AG04450 (cell line): ENCODE results near the gene CLCN4. TPM values are rescaled to one million over a fixed set of nuclear protein-coding genes. Genes with fewer than 3 reads are reported as not detected.

Experiments
- CTCF ChIA-PET: fragments of 300-600, 350-600 bp; formaldehyde crosslinking; extraction: SDS; loops from one replicate; lab custom pipeline; 2022; ENCODE audit warnings: antibody characterized with exemption, inconsistent platforms; lab: Charles Lee
- POLR2A ChIA-PET: fragments of 350-600 bp; formaldehyde crosslinking; extraction: SDS; loops from one replicate; lab custom pipeline; 2021; ENCODE audit warnings: antibody characterized with exemption, inconsistent platforms; lab: Yijun Ruan, JAX
- DNase-seq: peaks from one replicate; pipeline ENCODE4 v3.0.0-alpha.2; 2011; ENCODE audit warnings: low read depth, low spot score
- H3K27ac ChIP-seq: one replicate; pipeline ENCODE4 v1.5.1; 2012; ENCODE audit warnings: low read depth, low read length, control low read depth
- H3K27me3 ChIP-seq: one replicate; pipeline ENCODE4 v1.6.0; 2012; ENCODE audit warnings: low read length; ENCODE audit not compliant: control insufficient read depth, insufficient read depth
- H3K4me3 ChIP-seq: 2 replicates; pipeline ENCODE4 v1.5.1; 2011; ENCODE audit warnings: mild to moderate bottlenecking, low read depth, low read length, control low read depth
- H3K9me3 ChIP-seq: 2 replicates; pipeline ENCODE4 v1.5.1; 2012; ENCODE audit warnings: low read length; ENCODE audit not compliant: control insufficient read depth, insufficient read depth
- polyA plus RNA-seq: library from polyadenylated mRNA; depleted of rRNA; stranded (reverse); fragments of >200 nt; gene quantifications from 2 replicates; pipeline ENCODE4 v1.2.3, GENCODE V29; 2011; rRNA removed
- TF ChIP-seq, protein P1 (sequence below): IDR thresholded peaks from 2 replicates; pipeline ENCODE4 v1.5.1; 2011; ENCODE audit warnings: low read depth, low read length, control low read depth, inconsistent platforms

Gene CLCN4
- polyA plus RNA-seq, 1 experiment: 1.5 TPM

DNA sequence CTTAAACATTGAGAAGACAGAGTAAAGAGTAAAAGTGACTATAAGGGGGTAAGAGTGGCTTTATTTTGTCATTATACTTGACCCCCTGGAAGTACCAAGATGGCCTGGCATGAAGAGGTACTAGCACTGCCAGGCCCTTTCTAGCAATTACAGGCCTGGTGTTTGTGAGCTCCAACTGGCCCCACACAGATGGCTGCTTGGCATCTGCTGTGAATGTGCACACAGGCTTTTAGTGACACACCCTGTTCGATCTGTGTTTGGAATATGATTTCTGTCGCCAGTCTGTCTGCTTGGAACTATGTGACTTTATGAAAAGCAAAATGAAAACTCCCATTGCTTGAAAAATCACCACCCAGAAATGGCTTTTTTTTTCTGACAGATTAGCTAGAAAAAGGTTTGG lies 123.3 kb downstream of the CLCN4 start:
- ChIA-PET POLR2A (no interaction called here), CTCF (no interaction called here)
- H3K4me3 ChIP-seq: no peak overlapping the region
- no peak for DNase-seq
- TF ChIP-seq, protein P1, sequence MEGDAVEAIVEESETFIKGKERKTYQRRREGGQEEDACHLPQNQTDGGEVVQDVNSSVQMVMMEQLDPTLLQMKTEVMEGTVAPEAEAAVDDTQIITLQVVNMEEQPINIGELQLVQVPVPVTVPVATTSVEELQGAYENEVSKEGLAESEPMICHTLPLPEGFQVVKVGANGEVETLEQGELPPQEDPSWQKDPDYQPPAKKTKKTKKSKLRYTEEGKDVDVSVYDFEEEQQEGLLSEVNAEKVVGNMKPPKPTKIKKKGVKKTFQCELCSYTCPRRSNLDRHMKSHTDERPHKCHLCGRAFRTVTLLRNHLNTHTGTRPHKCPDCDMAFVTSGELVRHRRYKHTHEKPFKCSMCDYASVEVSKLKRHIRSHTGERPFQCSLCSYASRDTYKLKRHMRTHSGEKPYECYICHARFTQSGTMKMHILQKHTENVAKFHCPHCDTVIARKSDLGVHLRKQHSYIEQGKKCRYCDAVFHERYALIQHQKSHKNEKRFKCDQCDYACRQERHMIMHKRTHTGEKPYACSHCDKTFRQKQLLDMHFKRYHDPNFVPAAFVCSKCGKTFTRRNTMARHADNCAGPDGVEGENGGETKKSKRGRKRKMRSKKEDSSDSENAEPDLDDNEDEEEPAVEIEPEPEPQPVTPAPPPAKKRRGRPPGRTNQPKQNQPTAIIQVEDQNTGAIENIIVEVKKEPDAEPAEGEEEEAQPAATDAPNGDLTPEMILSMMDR: no peak
- H3K27ac ChIP-seq: no peak overlapping the region
- H3K27me3 ChIP-seq: no peaks in the 10 kb centered on the region
- H3K9me3 ChIP-seq: no peaks in the 10 kb centered on the region

DNA sequence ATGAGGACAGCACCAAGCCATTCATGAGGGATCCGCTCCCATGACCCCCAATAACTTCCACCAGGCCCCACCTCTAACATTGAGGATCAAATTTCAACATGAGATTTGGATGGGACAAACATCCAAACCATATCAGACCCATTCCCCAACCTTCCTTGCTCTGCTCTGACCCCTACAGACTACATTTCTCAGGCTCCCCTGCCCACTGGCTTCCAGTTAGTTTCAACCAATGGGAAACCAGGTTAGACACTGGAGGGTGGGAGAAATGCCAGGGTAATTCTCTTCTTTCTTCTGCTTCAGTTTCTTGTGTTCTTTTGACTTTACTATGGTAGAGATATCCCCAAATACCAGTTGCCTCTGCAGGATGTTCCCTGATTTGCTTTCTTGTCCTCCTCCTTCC lies 125.7 kb downstream of the CLCN4 start:
- TF ChIP-seq, protein P1: no peak
- no peak overlapping the region for H3K27ac ChIP-seq
- H3K27me3 ChIP-seq: no peaks in the 10 kb centered on the region
- no peak overlapping the region for H3K4me3 ChIP-seq
- ChIA-PET POLR2A (no interaction called here), CTCF (no interaction called here)
- DNase-seq: no peak
- no peaks in the 10 kb centered on the region for H3K9me3 ChIP-seq

DNA sequence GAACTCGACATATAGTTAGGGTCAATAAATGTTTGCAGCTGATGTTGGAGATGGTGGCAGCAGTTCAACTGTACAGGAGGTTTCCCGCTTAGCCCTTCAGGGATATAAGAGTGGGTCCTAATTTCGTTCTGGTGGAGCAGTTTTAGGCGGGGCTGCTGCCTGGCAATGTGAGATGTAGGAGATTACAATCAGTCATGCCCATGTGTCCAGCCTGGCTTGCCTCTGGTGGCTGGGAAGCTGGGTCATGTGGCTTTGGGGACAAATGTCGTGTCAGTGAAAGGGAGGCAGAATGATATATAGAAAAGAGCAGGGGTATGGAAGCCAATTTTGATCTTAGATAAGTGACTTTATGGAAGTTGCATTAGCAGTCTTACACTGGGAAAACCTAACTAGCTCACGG lies 129.4 kb downstream of the CLCN4 start:
- TF ChIP-seq, protein P1: no peak
- ChIA-PET CTCF (no interaction called here), POLR2A (no interaction called here)
- no peak overlapping the region for H3K27ac ChIP-seq
- H3K9me3 ChIP-seq: no peaks in the 10 kb centered on the region; the same call in 1 of the 2 replicates
- H3K4me3 ChIP-seq: no peak overlapping the region
- no peaks in the 10 kb centered on the region for H3K27me3 ChIP-seq
- DNase-seq: no peak

Other genes with a start within 250 kb of the CLCN4 start
- gene CLDN34, start 189.6 kb upstream of the CLCN4 start, polyA plus RNA-seq: 0.11 and 0.12 TPM in 2 replicates